Activated B cell treated with CpG ODN at 0.5 μM for 24 hours (primary cell): ENCODE results near the gene TBX15. TPM values are rescaled to one million over a fixed set of nuclear protein-coding genes. Genes with fewer than 3 reads are reported as not detected.

Experiments
- ATAC-seq: fragments of 200-7000 bp; cut with Tn5 transposase; one replicate; pipeline ENCODE4 v1.10.0; 2021; ENCODE audit warnings: low read depth, mild to moderate bottlenecking, moderate library complexity
- CTCF ChIA-PET: fragments of 350-600 bp; sonication (Branson Sonifier 250); formaldehyde crosslinking; loops from one replicate; lab custom pipeline; 2021; ENCODE audit warnings: antibody characterized with exemption; lab: Charles Lee
- POLR2A ChIA-PET: fragments of 350-600 bp; sonication (Branson Sonifier 250); formaldehyde crosslinking; loops from one replicate; lab custom pipeline; 2021; ENCODE audit warnings: antibody characterized with exemption; lab: Charles Lee
- DNase-seq: peaks from one replicate; pipeline ENCODE4 v3.0.0; 2022
- H3K27ac Mint-ChIP-seq: one replicate; pipeline ENCODE4 v1.8.0; 2020; ENCODE audit warnings: mixed read lengths
- H3K27me3 Mint-ChIP-seq: one replicate; pipeline ENCODE4 v1.8.0; 2021; ENCODE audit warnings: mixed read lengths
- H3K36me3 Mint-ChIP-seq: one replicate; pipeline ENCODE4 v1.8.0; 2021; ENCODE audit warnings: low read depth, mixed read lengths
- H3K4me1 Mint-ChIP-seq: one replicate; pipeline ENCODE4 v1.8.0; 2021; ENCODE audit warnings: mixed read lengths
- H3K4me3 Mint-ChIP-seq: one replicate; pipeline ENCODE4 v1.8.0; 2020; ENCODE audit warnings: mild to moderate bottlenecking, mixed read lengths
- H3K9me3 Mint-ChIP-seq: one replicate; pipeline ENCODE4 v1.8.0; 2020; ENCODE audit warnings: mixed read lengths
- intact Hi-C: fragments of 100-400 bp; cut with micrococcal nuclease; formaldehyde crosslinking; loops from one replicate; pipeline ENCODE4 v1.15.1; 2024
- total RNA-seq: library from RNA; stranded (reverse); gene quantifications from 2 replicates; pipeline ENCODE4 v1.2.3, GENCODE V29; 2022
- TF ChIP-seq, protein P1 (sequence below): fragments of 200-600 bp; IDR thresholded peaks from one replicate; pipeline ENCODE4 v1.8.0; 2022; ENCODE audit warnings: antibody characterized with exemption, mild to moderate bottlenecking

The TBX15 gene
- total RNA-seq, 1 donor from 2014 or later: 0.09 TPM

DNA sequence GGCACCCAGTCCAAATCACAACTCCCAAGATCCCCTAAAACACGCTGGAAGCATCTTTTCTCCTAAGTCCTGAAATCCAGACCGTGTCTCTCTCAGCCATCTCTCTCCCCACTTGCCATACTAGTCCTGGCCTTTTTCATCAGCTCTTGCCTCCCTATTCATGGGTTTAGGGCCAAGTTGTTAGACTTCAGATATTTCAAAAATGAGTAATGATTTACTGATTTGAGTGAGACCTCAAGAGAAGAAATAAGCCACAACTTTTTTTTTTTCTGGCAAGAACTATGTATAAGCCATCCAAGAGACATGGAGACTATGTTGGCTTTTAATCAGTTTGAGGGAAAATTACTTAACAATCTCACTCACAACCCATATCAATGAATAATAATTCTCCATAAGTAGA is 62.5 kb downstream of the TBX15 start:
- H3K4me3 Mint-ChIP-seq: no peak overlapping the region
- H3K36me3 Mint-ChIP-seq: no peaks in the 10 kb centered on the region
- intact Hi-C loops: no loop called here
- POLR2A ChIA-PET: no interaction called here
- H3K9me3 Mint-ChIP-seq: peaks cover 2% of the 10 kb centered on the region
- no peak overlapping the region for H3K27ac Mint-ChIP-seq
- peaks cover 15% of the 10 kb centered on the region for H3K27me3 Mint-ChIP-seq
- TF ChIP-seq, protein P1, sequence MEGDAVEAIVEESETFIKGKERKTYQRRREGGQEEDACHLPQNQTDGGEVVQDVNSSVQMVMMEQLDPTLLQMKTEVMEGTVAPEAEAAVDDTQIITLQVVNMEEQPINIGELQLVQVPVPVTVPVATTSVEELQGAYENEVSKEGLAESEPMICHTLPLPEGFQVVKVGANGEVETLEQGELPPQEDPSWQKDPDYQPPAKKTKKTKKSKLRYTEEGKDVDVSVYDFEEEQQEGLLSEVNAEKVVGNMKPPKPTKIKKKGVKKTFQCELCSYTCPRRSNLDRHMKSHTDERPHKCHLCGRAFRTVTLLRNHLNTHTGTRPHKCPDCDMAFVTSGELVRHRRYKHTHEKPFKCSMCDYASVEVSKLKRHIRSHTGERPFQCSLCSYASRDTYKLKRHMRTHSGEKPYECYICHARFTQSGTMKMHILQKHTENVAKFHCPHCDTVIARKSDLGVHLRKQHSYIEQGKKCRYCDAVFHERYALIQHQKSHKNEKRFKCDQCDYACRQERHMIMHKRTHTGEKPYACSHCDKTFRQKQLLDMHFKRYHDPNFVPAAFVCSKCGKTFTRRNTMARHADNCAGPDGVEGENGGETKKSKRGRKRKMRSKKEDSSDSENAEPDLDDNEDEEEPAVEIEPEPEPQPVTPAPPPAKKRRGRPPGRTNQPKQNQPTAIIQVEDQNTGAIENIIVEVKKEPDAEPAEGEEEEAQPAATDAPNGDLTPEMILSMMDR: no peak
- CTCF ChIA-PET: no interaction called here
- ATAC-seq (no peak), DNase-seq (no peak)
- peaks cover 4% of the 10 kb centered on the region for H3K4me1 Mint-ChIP-seq

DNA sequence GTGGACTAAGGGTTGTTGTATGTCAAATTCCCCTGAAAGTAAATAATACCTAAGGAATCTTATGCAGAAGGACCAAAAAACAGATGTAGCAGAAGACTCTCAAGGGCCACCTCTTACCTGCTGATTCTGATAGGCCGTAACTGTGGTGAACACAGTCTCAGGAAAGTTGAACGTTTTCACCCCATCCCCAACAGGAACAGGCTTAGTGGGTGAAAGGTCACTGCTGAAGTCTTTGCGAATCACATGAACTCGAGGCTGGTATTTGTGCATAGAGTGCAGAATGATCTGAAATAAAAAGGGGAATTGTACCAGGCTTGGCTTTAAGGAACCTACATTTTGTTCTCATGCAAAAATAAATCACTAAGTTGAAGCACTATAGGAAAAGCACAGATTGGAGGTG is 64.8 kb downstream of the TBX15 start:
- intact Hi-C loops: no loop called here
- peaks cover 13% of the 10 kb centered on the region for H3K27me3 Mint-ChIP-seq
- ChIA-PET POLR2A (no interaction called here), CTCF (no interaction called here)
- peaks cover 14% of the 10 kb centered on the region for H3K4me1 Mint-ChIP-seq
- no peaks in the 10 kb centered on the region for H3K36me3 Mint-ChIP-seq
- ATAC-seq: no peak
- DNase-seq: no peak
- TF ChIP-seq, protein P1: no peak
- no peak overlapping the region for H3K4me3 Mint-ChIP-seq
- H3K9me3 Mint-ChIP-seq: no peaks in the 10 kb centered on the region
- no peak overlapping the region for H3K27ac Mint-ChIP-seq

DNA sequence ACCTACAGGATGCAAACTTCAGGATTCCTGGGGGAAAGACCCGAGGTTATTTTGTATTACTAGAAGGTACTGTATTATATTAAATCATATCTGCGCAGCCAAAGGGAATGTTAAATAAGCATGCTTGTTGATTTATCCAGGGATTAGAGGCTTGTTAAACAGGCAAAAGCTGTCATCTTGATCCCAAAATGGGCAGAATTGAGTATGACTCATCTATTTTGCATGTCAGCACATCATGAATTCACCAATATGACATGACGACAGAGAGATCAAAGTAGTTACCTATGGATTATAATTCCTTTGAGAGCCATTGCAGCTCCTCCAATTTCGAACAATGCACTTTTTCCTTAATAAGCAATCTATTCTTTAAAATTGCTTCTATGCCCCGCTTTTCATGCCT is 66.1 kb downstream of the TBX15 start:
- DNase-seq: no peak
- Mint-ChIP-seq H3K9me3 (peaks cover 3% of the 10 kb centered on the region), H3K36me3 (no peaks in the 10 kb centered on the region), H3K27ac (no peak overlapping the region), H3K4me3 (no peak overlapping the region), H3K4me1 (peaks cover 22% of the 10 kb centered on the region), H3K27me3 (peaks cover 12% of the 10 kb centered on the region)
- TF ChIP-seq, protein P1: no peak
- ATAC-seq: no peak
- ChIA-PET POLR2A (no interaction called here), CTCF (no interaction called here)
- intact Hi-C loops: no loop called here

DNA sequence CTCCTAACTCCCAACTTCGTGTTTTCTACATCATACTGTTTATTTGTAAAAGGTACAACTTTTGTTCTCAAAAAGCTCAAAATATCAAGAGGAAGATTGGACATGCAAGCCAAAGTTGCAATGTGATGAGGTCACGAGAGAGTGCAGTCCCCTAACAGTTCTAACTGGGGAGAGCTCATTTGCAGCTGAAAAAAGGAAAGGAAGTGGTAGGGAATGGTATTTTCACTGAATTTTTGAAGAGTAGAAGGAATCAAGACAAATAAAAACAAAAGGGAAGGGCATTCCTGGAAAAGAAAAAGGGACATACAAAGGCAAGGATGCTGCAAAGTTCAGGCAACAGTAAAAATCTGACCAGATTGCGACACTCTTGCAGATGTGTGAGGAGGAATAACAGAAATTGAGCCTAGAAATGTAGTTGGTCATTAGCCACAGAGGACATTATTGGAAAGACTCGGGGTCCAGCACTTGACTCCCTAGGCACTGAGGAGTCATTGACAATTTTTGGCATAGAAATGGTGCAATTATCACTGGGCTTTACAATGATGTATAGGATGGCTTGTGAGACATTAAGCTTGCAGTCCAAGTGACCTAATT is 67.9 kb downstream of the TBX15 start:
- POLR2A ChIA-PET: no interaction called here
- H3K9me3 Mint-ChIP-seq: peaks cover 3% of the 10 kb centered on the region
- peaks cover under 1% of the 10 kb centered on the region for H3K27me3 Mint-ChIP-seq
- intact Hi-C loops: no loop called here
- TF ChIP-seq, protein P1: no peak
- no peak overlapping the region for H3K27ac Mint-ChIP-seq
- no peak overlapping the region for H3K4me3 Mint-ChIP-seq
- H3K4me1 Mint-ChIP-seq: peaks cover 26% of the 10 kb centered on the region
- CTCF ChIA-PET: no interaction called here
- DNase-seq (no peak), ATAC-seq (no peak)
- no peaks in the 10 kb centered on the region for H3K36me3 Mint-ChIP-seq

DNA sequence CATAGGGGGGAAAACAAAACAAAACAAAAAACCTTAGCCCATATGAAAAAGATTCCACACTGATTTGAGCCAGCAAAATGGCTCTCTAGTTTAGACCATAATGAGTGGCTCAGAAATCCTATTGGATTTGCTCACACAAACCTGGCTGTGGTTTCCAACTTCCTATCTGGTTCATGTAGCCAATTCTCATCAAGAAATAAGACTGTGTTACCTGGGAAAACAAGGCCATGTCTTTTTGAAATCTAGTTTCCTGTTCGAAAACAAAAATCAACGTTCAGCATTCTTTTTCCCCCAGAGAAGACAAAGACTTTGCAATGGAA is 69.2 kb downstream of the TBX15 start:
- Mint-ChIP-seq H3K9me3 (peaks cover 3% of the 10 kb centered on the region), H3K36me3 (no peaks in the 10 kb centered on the region), H3K27ac (no peak overlapping the region), H3K4me3 (no peak overlapping the region), H3K27me3 (no peaks in the 10 kb centered on the region), H3K4me1 (peaks cover 26% of the 10 kb centered on the region)
- TF ChIP-seq, protein P1: no peak
- ChIA-PET CTCF (no interaction called here), POLR2A (no interaction called here)
- intact Hi-C loops: no loop called here
- no peak for DNase-seq
- ATAC-seq: no peak
